ENCODE data around the gene KRT14. TPM values are rescaled to one million over a fixed set of nuclear protein-coding genes. Genes with fewer than 3 reads are reported as not detected.
"Not testable (repeated sequence)": the region's sequence is repeated elsewhere in the genome, so short reads cannot be mapped to it uniquely, and the experiment has no call there.

KRT14 gene
- polyA plus RNA-seq, 1 donor, result not detected

DNA sequence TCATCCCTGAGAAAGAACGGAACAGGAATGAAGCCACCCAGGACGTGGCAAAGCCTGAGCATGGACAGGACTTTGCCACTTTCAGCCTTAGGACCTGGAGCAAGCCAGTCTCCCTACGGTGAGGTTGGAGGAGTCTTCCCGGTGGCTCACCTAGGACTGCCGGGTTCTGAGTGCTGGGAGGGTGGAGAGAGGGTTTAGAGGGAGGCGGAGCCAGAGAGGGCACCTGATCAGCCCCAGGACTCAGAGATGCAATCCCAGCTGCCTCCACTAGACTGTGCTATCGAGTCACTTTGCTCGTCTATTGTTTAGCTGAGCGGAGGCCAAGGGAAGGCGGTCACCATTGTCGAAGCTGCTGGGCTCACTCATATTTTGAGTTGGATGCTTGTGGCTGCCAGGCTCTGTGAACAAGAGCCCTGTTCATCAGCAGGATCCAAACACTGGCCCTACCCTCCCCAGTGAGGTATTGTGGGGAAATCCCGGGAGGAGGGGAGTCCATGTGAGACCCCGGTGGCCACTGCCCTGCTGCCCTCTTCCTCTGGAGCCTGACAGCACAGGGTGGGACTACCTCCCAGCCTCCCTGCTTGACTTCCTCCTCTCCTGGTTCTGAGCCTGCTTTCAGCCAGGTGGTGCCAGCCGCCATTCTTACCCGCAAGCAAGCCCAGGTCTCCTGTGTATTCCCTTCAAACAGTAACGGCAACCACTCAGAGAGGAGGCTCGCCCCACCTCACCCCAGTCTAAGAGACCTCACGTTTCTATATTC is 7.0 kb downstream of the KRT14 start:
- DNase-seq, result peak; percentile 92

DNA sequence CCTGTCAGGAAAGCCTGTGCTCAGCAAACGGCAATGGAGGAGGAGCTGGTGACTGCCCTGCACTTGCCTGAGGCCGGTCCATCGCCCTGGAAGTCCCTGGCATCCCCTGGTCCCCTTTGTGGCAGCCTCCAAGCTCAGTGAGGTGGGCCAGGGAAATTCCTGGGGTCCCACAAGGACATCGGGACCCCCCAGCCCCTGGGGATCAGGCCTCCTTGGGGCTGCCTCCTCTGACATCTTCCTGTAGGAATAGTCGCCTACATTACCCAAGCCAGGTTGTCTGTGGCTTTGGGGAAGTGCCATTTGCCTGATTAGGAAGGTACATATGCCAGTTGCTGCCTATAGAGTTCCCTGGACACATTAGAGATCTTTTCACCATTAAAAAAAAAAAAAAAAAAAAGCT is 7.7 kb downstream of the KRT14 start:
- DNase-seq, result no peak

DNA sequence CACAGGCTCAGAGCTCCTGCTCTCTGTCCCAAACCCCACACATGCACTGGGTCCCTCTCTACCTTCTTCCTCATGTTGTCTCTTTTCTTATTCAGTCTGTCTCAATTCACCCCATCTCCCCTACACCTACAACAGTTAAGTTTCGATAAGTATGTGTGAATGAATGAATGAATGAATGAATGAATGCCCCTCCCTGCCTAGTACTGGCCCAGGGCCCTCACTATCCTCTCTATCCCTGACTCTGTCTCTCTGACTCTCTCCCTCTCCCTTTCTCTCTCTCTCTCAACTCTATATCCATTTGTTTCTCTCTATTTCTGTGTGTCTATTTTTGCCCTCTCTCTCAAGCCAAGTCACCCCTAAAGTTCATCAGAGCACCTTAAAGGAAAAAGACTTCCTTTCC is 8.2 kb downstream of the KRT14 start:
- DNase-seq, result no peak

DNA sequence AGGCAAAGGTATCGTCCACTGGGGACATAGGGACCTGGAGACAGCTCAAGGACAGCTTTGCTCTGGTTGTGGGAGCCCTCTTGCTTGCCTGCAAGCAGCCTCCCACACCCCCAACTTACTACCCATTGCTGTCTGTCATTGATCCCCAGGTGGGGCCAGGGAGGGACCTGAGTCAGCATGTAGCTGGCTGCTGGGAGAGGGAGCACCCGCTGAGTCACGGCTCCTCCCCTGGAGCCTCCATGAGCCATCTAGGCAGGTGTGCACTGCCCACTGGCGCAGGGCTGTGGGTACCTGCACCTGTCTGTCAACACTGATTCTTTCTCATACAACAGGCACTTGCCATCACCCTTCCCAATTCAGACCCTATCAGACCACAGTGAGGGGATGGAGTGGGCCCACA is 10.0 kb downstream of the KRT14 start:
- not testable (repeated sequence) for DNase-seq

DNA sequence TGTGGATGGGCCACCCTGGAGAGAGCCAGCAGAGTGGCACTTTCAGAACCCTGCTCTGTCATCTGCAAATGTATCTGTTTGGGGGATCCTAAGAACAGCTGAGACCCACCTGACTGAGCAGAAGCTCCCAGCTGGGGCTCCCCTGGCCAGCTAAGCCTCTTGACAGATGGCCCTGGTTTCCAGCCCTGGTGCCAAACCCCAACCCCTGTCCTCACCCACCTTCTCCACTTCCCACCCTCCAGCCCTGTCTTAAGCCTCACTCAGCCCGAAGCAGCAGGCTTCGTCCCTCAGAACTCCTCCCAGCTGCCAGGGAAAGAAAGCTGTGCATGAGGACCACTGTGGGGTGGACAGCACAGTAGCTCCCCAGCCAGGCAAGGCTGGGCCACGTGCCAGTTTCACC is 11.4 kb downstream of the KRT14 start:
- DNase-seq, result no peak

- DNase-seq, result no peak
These were observed 14.9 kb downstream of the KRT14 start, which contains the start of gene KRT9 for GRCh38 chr17:41571561-41572434. TSS of gene KRT9 (minus strand) at chr17:41572059. CDS start at chr17:41571992, 67 bp downstream.

DNA sequence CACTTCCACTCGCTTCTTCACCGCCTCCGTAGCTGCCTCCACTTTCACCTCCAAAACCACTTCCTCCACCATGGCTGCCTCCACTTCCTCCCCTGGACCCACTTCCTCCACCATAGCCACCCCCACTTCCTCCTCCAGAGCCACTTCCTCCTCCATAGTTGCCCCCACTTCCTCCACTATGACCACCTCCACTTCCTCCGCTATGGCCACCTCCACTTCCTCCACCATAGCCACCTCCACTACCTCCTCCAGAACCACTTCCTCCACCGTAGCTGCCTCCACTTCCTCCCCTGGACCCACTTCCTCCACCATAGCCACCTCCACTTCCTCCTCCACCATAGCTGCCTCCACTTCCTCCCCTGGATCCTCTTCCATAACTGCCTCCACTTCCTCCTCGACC is 19.4 kb downstream of the KRT14 start:
- DNase-seq, result no peak

DNA sequence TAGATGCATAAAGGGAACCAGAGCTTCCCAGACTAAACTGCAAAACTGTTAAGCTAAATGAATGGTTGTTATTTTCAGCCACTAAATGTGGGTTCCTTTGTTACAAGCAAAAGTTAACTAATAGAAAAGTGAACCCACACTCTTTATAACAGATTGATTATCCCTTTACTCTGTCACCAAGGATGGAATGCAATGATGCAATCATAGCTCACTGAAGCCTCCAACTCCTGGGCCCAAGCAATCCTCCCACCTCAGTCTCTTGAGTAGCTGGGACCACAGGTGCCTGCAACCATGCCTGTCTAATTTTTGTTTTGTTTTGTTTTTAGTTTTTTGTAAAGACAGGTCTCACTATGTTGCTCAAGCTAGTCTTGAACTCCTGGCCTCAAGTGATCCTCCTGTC is 21.4 kb downstream of the KRT14 start:
- no peak for DNase-seq

- DNase-seq, result no peak
These were observed 23.0 kb downstream of the KRT14 start for GRCh38 chr17:41563607-41564170.

- DNase-seq, result no peak
These were observed 25.1 kb downstream of the KRT14 start for GRCh38 chr17:41561554-41561953.

DNA sequence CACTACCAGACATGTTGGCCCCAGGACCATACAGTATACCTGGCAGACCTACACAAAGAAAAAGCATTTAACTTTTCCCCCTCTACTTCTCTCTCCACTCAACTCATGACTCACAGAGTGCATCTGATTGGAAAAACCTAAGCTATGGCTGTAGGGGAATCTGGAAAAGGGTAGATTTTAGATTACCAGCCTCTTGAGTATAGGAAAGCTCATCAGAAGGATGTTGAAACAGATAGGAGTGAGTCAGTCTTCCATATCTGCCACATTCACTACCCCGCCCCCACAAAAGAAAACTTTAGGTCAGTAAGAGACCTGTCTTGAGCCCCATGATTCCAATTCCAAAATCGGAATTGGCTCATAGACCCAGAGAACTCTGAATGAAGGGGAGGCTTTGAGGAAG is 27.1 kb downstream of the KRT14 start:
- no peak for DNase-seq

- no peak for DNase-seq
These were observed 29.8 kb downstream of the KRT14 start for GRCh38 chr17:41556931-41557330.

- DNase-seq, result no peak
These were observed 30.4 kb downstream of the KRT14 start for GRCh38 chr17:41556306-41556705.

GRCh38 chr17:41555105-41555887 is 31.4 kb downstream of the KRT14 start:
- no peak for DNase-seq

DNA sequence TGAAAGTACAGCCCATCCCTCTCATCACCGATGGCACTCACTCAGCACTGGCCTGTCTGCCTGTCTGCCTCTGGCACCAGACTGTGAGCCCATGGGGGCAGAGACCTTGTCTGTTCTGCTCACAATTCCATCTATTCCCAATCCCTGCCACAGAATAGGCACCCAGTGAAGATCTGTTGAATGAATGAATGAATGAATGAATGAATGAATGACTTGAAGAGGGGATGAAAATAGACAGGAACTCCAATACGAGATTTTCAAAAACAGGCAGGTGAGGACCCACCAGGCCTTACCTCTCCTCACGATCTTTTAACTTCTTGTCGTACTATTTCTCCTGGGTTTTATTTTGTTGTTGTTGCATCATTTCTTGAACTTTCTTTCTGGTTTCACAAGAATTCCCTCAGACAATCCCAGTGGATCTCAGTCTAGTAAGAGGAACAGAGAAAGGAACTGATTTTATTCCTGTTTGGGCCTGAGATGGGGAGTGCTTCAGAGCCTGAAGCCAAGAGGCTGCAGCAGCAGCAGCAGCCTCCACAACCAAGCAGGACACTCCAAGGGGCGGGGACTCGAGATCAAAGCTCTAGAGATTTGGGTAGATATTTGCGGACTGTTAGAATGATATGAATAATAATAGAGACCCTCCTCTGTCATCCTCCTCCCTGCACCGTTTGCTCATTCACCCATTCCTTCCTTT is 32.6 kb downstream of the KRT14 start:
- DNase-seq, result no peak

- DNase-seq, result no peak
These were observed 33.5 kb downstream of the KRT14 start for GRCh38 chr17:41553176-41553575.

- DNase-seq, result no peak
These were observed 34.2 kb downstream of the KRT14 start for GRCh38 chr17:41552455-41552854.

- no peak for DNase-seq
These were observed 35.3 kb downstream of the KRT14 start for GRCh38 chr17:41551365-41551764.

DNA sequence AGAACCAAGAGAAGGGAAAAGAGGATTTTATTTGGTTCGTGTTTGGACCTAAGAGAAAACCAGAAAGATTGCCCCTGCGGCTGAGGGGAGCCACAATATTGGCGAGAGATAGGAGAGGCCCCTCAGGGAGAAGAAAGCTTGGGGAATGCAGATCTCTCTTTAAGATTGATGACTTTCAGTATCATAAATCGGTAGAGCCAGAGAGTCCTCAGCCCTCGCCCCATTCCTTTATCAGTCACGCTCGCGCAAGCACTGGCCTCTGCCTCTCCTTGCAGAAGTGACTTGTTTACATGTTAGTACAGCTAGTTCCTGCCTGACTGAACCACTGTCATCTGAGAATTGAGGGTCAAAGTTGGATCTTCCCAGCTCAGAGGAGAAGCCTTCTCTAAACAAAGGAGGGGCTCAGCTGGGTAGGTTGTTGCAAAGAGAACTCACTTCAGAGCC is 37.1 kb downstream of the KRT14 start:
- no peak for DNase-seq

GRCh38 chr17:41548844-41549595 is 37.7 kb downstream of the KRT14 start:
- DNase-seq, result peak; percentile 89

All from left kidney (tissue), 2 donors.